GM21576 (cell line): ENCODE data around the gene AGK.
"Not testable (repeated sequence)": the region's sequence is repeated elsewhere in the genome, so short reads cannot be mapped to it uniquely, and the experiment has no call there.

Source experiments
- ATAC-seq: cut with Tn5 transposase; IDR thresholded peaks from one replicate; pipeline ENCODE4 v1.9.1; 2021; ENCODE audit warnings: mild to moderate bottlenecking, moderate library complexity; ENCODE audit not compliant: unreplicated experiment

AGK gene

GRCh38 chr7:141551782-141552181, 572 bp downstream of the AGK start:
- peak; percentile 3 for ATAC-seq

DNA sequence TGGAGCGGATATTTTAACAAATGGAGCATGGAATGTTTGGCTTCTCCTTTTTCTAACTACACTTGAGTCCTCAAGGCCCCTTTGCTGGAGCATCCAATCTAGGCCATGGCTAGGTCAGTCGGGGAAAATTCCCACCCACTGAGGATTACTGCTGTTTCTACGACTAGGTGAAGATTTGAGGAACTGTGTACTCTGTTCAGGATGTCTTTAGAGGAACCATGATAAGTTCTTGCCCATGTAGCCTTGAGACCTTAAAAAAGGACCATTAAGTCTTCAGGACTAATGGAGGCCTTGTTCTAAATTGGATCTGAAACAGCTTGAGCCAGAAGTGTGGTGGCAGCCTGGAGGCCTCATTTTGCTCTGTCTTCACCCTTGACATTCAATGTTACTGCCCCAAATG, 6.2 kb downstream of the AGK start:
- ATAC-seq, result no peak

DNA sequence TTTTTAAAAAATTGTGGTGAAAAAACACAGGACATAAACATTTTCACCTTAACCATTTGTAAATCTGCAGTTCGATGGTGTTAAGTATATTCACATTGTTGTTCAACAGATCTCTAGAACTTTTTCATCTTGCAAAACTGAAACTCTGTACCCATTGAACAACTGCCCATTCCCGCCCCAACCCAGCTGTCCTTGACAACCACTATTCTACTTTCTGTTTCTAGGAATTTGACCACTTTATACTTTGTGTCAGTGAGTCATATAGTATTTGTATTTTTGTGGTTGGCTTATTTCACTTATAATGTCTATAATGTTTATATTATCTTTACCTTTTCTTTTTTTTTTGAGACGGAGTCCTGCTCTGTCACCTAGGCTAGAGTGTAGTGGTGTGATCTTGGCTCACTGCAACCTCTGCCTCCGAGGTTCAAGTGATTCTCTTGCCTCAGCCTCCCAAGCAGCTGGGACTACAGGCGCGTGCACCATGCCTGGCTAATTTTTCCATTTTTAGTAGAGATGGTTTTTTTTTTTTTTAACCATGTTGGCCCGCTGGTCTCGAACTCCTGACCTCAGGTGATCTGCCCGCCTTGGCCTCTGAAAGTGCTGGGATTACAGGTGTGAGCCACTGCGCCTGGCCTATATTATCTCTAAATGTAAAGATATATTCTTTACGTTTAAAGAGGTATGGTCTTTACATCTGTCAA, 6.8 kb downstream of the AGK start:
- not testable (repeated sequence) for ATAC-seq

- peak; percentile 51 for ATAC-seq
Measured at GRCh38 chr7:141558544-141559183, 7.5 kb downstream of the AGK start.

DNA sequence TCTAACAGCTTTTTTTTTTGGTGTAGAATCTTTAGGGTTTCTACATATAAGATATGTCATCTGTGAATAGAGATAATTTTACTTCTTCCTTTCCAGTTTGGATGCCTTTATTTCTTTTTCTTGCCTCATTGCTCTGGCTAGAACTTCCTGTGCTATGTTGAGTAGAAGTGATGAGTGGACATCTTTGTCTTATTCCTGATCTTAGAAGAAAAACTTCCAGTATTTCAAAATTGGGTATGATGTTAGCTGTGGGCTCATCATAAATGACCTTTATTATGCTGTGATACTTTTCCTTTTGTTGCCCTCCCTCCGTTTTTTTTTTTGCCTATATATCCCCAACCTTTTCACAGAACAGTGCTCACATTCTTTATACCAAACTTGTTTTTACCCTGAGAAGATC, 8.8 kb downstream of the AGK start:
- no peak for ATAC-seq

- no peak for ATAC-seq
Measured at GRCh38 chr7:141562036-141562435, 10.8 kb downstream of the AGK start.

GRCh38 chr7:141562543-141562942, 11.3 kb downstream of the AGK start:
- ATAC-seq, result no peak

DNA sequence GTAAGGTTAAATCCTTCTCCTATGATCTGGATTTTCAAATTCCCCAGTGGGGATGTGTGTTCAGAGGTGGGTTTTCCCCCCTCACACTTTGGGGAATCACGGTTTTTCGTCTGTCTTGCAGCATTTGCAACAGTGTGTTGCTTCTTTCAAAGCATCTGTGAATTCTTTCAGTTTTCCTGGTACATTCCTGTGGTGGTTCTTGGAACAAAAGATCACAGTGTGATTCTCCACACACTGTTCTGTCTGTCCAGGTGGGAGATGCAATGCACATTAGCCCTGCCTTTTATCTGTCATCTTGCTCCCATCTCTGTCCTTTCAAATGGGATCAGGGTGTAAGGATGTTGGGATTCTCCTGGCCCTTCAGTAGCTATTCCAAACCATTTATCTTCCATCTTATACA, 11.8 kb downstream of the AGK start:
- ATAC-seq, result no peak

GRCh38 chr7:141563956-141564623, 12.9 kb downstream of the AGK start:
- peak; percentile 53 for ATAC-seq

- ATAC-seq, result no peak
Measured at GRCh38 chr7:141567432-141567831, 16.2 kb downstream of the AGK start.

DNA sequence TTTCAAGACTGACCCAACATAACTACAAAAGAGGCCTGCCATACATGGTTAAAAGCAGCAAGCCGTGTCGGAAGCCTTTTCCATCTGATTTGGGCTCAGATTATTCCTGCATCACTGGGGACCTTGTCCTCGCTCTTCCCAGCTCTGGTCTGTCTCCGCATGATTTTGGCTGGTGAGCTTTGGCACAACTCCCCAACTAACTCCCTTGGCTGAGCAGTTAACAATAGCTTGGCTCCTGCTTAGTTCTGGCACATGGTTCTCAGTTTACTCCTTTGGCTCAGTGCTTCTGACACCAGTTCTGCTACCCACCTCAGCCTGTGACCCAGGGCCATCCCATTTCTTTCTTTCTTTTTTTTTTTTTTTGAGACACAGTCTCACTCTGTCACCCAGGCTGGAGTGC, 17.0 kb downstream of the AGK start:
- no peak for ATAC-seq

- no peak for ATAC-seq
Measured at GRCh38 chr7:141571059-141571458, 19.8 kb downstream of the AGK start.

DNA sequence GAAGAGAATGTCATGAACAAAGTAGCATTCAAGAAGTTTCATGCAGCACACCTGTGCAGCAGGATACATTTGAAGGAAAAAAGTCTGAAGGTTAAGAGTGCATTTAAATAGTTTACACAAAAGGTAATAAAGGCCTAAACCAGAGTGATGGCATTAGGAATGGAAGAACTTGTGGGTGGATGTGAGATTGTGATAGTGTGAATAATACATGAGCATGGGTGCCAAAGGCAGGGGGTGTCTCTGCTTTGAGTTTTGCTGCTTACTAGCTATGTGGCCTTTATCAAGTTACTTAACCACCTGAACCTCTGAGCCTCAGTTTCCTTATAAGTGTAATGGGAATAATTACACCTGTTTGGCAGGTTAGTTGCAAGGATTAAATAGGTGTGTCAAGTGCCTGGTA, 21.0 kb downstream of the AGK start:
- ATAC-seq, result no peak

- ATAC-seq, result no peak
Measured at GRCh38 chr7:141573511-141573910, 22.3 kb downstream of the AGK start.

- ATAC-seq, result no peak
Measured at GRCh38 chr7:141575164-141575563, 24.0 kb downstream of the AGK start.

GRCh38 chr7:141575654-141576448, 24.6 kb downstream of the AGK start:
- ATAC-seq, result no peak

- no peak for ATAC-seq
Measured at GRCh38 chr7:141577043-141577839, 26.0 kb downstream of the AGK start.

DNA sequence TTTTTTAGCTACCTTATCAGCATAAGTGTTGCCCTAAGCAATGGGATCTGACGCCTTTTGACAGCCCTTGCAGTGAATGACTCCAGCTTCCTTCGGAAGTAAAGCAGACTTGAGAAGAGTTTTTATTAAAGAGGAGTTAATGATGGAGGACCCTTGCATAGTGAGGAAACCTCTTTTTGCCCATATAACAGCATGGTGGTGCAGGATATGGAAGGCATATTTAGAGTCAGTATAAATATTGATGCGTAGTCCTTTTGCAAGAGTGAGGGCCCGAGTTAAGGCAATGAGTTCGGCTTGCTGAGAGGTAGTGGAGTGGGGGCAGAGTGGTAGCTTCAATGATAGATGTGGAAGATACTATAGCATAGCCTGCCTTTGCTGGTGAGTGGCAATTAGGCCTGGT, 28.7 kb downstream of the AGK start:
- not testable (repeated sequence) for ATAC-seq

GRCh38 chr7:141582063-141582462, 30.9 kb downstream of the AGK start:
- ATAC-seq, result not testable (repeated sequence)

DNA sequence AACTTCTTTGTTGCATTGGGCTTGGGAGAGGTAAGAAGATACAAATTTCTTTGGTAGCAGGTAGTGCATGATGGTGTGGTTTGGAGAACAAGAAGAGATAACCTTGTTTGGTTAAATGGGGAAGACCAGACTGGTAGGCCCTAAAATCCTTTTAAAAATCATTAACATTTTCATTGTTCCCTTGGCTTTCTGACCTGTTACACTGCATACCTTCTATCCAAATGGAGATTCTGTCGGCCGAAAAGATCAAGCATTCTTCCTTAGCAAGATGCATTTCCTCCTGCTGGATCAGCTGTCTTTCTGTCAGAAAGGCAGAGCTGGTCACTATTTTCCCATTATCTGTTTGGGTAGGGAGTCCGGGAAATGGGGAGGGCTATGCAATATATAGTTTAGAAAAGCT, 33.7 kb downstream of the AGK start:
- no peak for ATAC-seq
